Immature natural killer cell (primary cell): ENCODE results near the gene C20orf141. TPM values are rescaled to one million over a fixed set of nuclear protein-coding genes. Genes with fewer than 3 reads are reported as not detected.

Experiments
- DNase-seq, 3 donors: peaks; one replicate each; pipeline ENCODE4 v3.0.0; 2022; ENCODE audit warnings: mixed read lengths in 1 of 3
- H3K27ac Mint-ChIP-seq, 6 donors: one replicate each; pipeline ENCODE4 v1.8.0; 2020; ENCODE audit warnings: mixed read lengths in 6 of 6, mild to moderate bottlenecking in 5 of 6, inconsistent platforms in 4 of 6, moderate library complexity in 3 of 6
- H3K27me3 Mint-ChIP-seq, 3 donors: one replicate each; pipeline ENCODE4 v1.8.0; 2020 to 2021; ENCODE audit warnings: low read depth in 3 of 3, mild to moderate bottlenecking in 3 of 3, mixed read lengths in 3 of 3, moderate library complexity in 3 of 3, inconsistent platforms in 1 of 3
- H3K36me3 Mint-ChIP-seq, 3 donors: one replicate each; pipeline ENCODE4 v1.8.0; 2020; ENCODE audit warnings: mixed read lengths in 3 of 3, inconsistent platforms in 2 of 3, mild to moderate bottlenecking in 2 of 3
- H3K4me1 Mint-ChIP-seq, 2 donors: one replicate each; pipeline ENCODE4 v1.8.0; 2020; ENCODE audit warnings: inconsistent platforms in 2 of 2, mild to moderate bottlenecking in 2 of 2, mixed read lengths in 2 of 2, moderate library complexity in 1 of 2
- H3K4me3 Mint-ChIP-seq, 5 donors: one replicate each; pipeline ENCODE4 v1.8.0; 2020; ENCODE audit warnings: mild to moderate bottlenecking in 5 of 5, mixed read lengths in 5 of 5, inconsistent platforms in 3 of 5, moderate library complexity in 3 of 5
- H3K9me3 Mint-ChIP-seq, 6 donors: one replicate each; pipeline ENCODE4 v1.8.0; 2020; ENCODE audit warnings: mild to moderate bottlenecking in 6 of 6, mixed read lengths in 6 of 6, inconsistent platforms in 4 of 6, moderate library complexity in 3 of 6
- polyA plus RNA-seq, 3 donors: library from polyadenylated mRNA; unstranded; fragments of 300-500 nt; fragmentation: Illumina TruSeq; gene quantifications; one replicate each; pipeline ENCODE4 v1.2.3, GENCODE V29; 2021

C20orf141 gene
- polyA plus RNA-seq, 3 donors from 2014 or later: not detected

- no peak for DNase-seq
- Mint-ChIP-seq H3K4me1 (peaks cover 17 to 29% of the 10 kb centered on the region in 2 donors), H3K27me3 (peaks cover 0 to 15% (median 6%) of the 10 kb centered on the region in 3 donors), H3K9me3 (no peaks in the 10 kb centered on the region), H3K36me3 (peaks cover 9 to 14% (median 9%) of the 10 kb centered on the region in 3 donors), H3K4me3 (peak overlapping the region in 2 of 5 donors; percentile 21 to 67), H3K27ac (peak overlapping the region in 3 of 6 donors; percentile 62 to 78 (median 70))
Observed at GRCh38 chr20:2837221-2837960, 22.6 kb downstream of the C20orf141 start.

- H3K4me3 Mint-ChIP-seq: peak overlapping the region; percentile 30 to 67 (median 52)
- no peak for DNase-seq
- peaks cover 0 to 14% (median 6%) of the 10 kb centered on the region in 3 donors for H3K27me3 Mint-ChIP-seq
- peaks cover 9 to 14% (median 9%) of the 10 kb centered on the region in 3 donors for H3K36me3 Mint-ChIP-seq
- peaks cover 20 to 29% of the 10 kb centered on the region in 2 donors for H3K4me1 Mint-ChIP-seq
- no peaks in the 10 kb centered on the region for H3K9me3 Mint-ChIP-seq
- H3K27ac Mint-ChIP-seq: peak overlapping the region in 1 of 6 donors; percentile 78
Observed at GRCh38 chr20:2838170-2838797, 23.5 kb downstream of the C20orf141 start.

- H3K4me3 Mint-ChIP-seq: peak overlapping the region; percentile 83 to 89 (median 86)
- no peak for DNase-seq
- H3K27ac Mint-ChIP-seq: peak overlapping the region; percentile 77 to 92 (median 88)
- no peaks in the 10 kb centered on the region for H3K9me3 Mint-ChIP-seq
- peaks cover 28 to 32% of the 10 kb centered on the region in 2 donors for H3K4me1 Mint-ChIP-seq
- peaks cover 9 to 14% (median 9%) of the 10 kb centered on the region in 3 donors for H3K36me3 Mint-ChIP-seq
- peaks cover 0 to 13% (median 6%) of the 10 kb centered on the region in 3 donors for H3K27me3 Mint-ChIP-seq
Observed at GRCh38 chr20:2838847-2839671, 24.3 kb downstream of the C20orf141 start.

GRCh38 chr20:2839732-2840137 is 24.9 kb downstream of the C20orf141 start:
- H3K36me3 Mint-ChIP-seq: peaks cover 9 to 14% (median 9%) of the 10 kb centered on the region in 3 donors
- no peaks in the 10 kb centered on the region for H3K9me3 Mint-ChIP-seq
- DNase-seq: no peak
- peak overlapping the region; percentile 83 to 89 (median 86) for H3K4me3 Mint-ChIP-seq
- peaks cover 35 to 38% of the 10 kb centered on the region in 2 donors for H3K4me1 Mint-ChIP-seq
- peak overlapping the region; percentile 77 to 92 (median 88) for H3K27ac Mint-ChIP-seq
- peaks cover 0 to 12% (median 6%) of the 10 kb centered on the region in 3 donors for H3K27me3 Mint-ChIP-seq

- no peaks in the 10 kb centered on the region for H3K9me3 Mint-ChIP-seq
- H3K36me3 Mint-ChIP-seq: peaks cover 8 to 9% (median 9%) of the 10 kb centered on the region in 3 donors
- peak within 1 kb of the TSS; percentile 89 to 93 (median 91) for H3K4me3 Mint-ChIP-seq
- peaks cover 41 to 43% of the 10 kb centered on the region in 2 donors for H3K4me1 Mint-ChIP-seq
- peak within 1 kb of the TSS; percentile 81 to 93 (median 89) for H3K27ac Mint-ChIP-seq
- peak; percentile 85 to 88 (median 88) for DNase-seq
- H3K27me3 Mint-ChIP-seq: peaks cover 0 to 12% (median 6%) of the 10 kb centered on the region in 3 donors
Observed at GRCh38 chr20:2840138-2840966, 25.6 kb downstream of the C20orf141 start, which contains the start of the genes PCED1A and VPS16. Gene PCED1A, minus strand, starts transcription at chr20:2840655. Its CDS starts 743 bp downstream, at chr20:2839912. Gene VPS16, plus strand, starts transcription at chr20:2840745. Its CDS starts 30 bp downstream, at chr20:2840775.

GRCh38 chr20:2840967-2841531 is 26.3 kb downstream of the C20orf141 start:
- H3K36me3 Mint-ChIP-seq: peaks cover 8 to 9% (median 9%) of the 10 kb centered on the region in 3 donors
- H3K9me3 Mint-ChIP-seq: no peaks in the 10 kb centered on the region
- no peak for DNase-seq
- peaks cover 42 to 43% of the 10 kb centered on the region in 2 donors for H3K4me1 Mint-ChIP-seq
- peaks cover 0 to 8% (median 6%) of the 10 kb centered on the region in 3 donors for H3K27me3 Mint-ChIP-seq
- peak overlapping the region; percentile 74 to 93 (median 88) for H3K27ac Mint-ChIP-seq
- peak overlapping the region; percentile 89 to 93 (median 91) for H3K4me3 Mint-ChIP-seq

GRCh38 chr20:2845607-2846006 is 30.8 kb downstream of the C20orf141 start:
- peaks cover 2 to 4% (median 3%) of the 10 kb centered on the region in 3 donors for H3K27me3 Mint-ChIP-seq
- H3K27ac Mint-ChIP-seq: peak overlapping the region in 4 of 6 donors; percentile 10 to 72 (median 42)
- H3K4me3 Mint-ChIP-seq: no peak overlapping the region

GRCh38 chr20:2846698-2847097 is 31.9 kb downstream of the C20orf141 start:
- H3K27ac Mint-ChIP-seq: peak overlapping the region in 3 of 6 donors; percentile 16 to 57 (median 50)
- H3K4me1 Mint-ChIP-seq: peaks cover 35 to 49% of the 10 kb centered on the region in 2 donors
- DNase-seq: no peak
- no peaks in the 10 kb centered on the region for H3K36me3 Mint-ChIP-seq
- peaks cover 0 to 5% (median 1%) of the 10 kb centered on the region in 3 donors for H3K27me3 Mint-ChIP-seq
- H3K4me3 Mint-ChIP-seq: no peak overlapping the region
- no peaks in the 10 kb centered on the region for H3K9me3 Mint-ChIP-seq

More at GRCh38 chr20:2845607-2846006, 30.8 kb downstream of the C20orf141 start:
- Mint-ChIP-seq H3K4me1 (peaks cover 34 to 45% of the 10 kb centered on the region in 2 donors), H3K36me3 (no peaks in the 10 kb centered on the region), H3K9me3 (no peaks in the 10 kb centered on the region)
- no peak for DNase-seq

GRCh38 chr20:2847802-2848201 is 33.0 kb downstream of the C20orf141 start:
- Mint-ChIP-seq H3K36me3 (no peaks in the 10 kb centered on the region), H3K27me3 (peaks cover 3 to 5% (median 3%) of the 10 kb centered on the region in 3 donors), H3K9me3 (no peaks in the 10 kb centered on the region), H3K4me3 (no peak overlapping the region), H3K4me1 (peaks cover 46 to 60% of the 10 kb centered on the region in 2 donors), H3K27ac (peak overlapping the region in 3 of 6 donors; percentile 21 to 75 (median 24))
- no peak for DNase-seq

- Mint-ChIP-seq H3K27me3 (peaks cover 3 to 5% (median 5%) of the 10 kb centered on the region in 3 donors), H3K4me3 (no peak overlapping the region), H3K9me3 (no peaks in the 10 kb centered on the region), H3K4me1 (peaks cover 48 to 53% of the 10 kb centered on the region in 2 donors), H3K36me3 (no peaks in the 10 kb centered on the region), H3K27ac (peak overlapping the region in 3 of 6 donors; percentile 24 to 60 (median 45))
- DNase-seq: no peak
Observed at GRCh38 chr20:2849529-2849928, 34.7 kb downstream of the C20orf141 start.

- Mint-ChIP-seq H3K4me3 (peak overlapping the region in 4 of 5 donors; percentile 48 to 68 (median 60)), H3K27me3 (peaks cover 3 to 5% (median 5%) of the 10 kb centered on the region in 3 donors), H3K4me1 (peaks cover 43 to 46% of the 10 kb centered on the region in 2 donors), H3K36me3 (no peaks in the 10 kb centered on the region), H3K27ac (peak overlapping the region; percentile 87 to 96 (median 94)), H3K9me3 (no peaks in the 10 kb centered on the region)
- no peak for DNase-seq
Observed at GRCh38 chr20:2851086-2851485, 36.3 kb downstream of the C20orf141 start.

- no peak overlapping the region for H3K4me3 Mint-ChIP-seq
- no peaks in the 10 kb centered on the region for H3K9me3 Mint-ChIP-seq
- peaks cover 7 to 17% of the 10 kb centered on the region in 2 donors for H3K4me1 Mint-ChIP-seq
- peak overlapping the region in 4 of 6 donors; percentile 5 to 51 (median 26) for H3K27ac Mint-ChIP-seq
- no peaks in the 10 kb centered on the region for H3K27me3 Mint-ChIP-seq
- peaks cover 0 to 10% (median 4%) of the 10 kb centered on the region in 3 donors for H3K36me3 Mint-ChIP-seq
- no peak for DNase-seq
Observed at GRCh38 chr20:2858591-2858990, 43.8 kb downstream of the C20orf141 start.
